Central memory CD4-positive, alpha-beta T cell (primary cell): ENCODE results near the gene RBMS1.
A peak's percentile ranks its signal among the peaks of the same experiment; 100 is the strongest.
"Not testable (repeated sequence)": the region's sequence is repeated elsewhere in the genome, so short reads cannot be mapped to it uniquely, and the experiment has no call there.

Experiments
- DNase-seq: peaks from one replicate; pipeline ENCODE4 v3.0.0; 2022

RBMS1 gene

DNA sequence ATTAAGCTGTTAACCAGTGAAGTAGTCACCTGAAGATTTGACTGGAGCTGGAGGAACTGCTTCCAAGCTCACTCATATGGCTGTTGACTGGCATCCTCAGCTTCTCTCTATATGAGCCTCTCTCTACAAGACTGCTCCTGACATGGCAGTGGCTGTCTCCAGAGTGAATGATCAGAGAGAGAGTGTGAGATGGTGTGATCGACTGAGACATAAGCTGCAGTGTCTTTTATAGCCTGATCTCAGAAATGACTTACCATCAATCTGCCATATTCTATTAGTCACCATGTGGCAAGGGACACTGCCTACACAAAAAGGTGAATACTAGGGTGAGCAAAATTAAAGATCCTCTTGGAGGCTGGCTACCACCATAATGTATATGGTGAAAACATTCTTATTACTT lies 7.8 kb upstream of the RBMS1 start:
- no peak for DNase-seq

DNA sequence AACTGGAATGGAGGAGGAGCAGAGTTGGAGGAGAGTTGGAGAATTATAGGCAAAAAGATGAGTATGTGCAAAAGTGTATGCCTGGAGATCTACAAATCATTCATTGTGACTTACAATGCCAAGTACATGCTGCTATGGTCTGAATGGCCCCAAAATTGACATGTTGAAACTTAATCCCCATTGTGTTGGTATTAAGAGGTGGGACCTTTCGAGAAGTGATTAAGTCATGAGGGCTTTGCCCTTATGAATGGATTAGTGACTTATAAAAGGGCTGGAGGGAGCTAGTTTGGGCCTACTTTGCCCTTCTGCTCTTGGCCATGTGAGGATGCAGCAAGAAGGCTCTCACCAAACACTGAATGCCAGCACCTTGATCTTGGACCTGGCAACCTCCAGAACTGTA lies 6.3 kb upstream of the RBMS1 start:
- no peak for DNase-seq

DNA sequence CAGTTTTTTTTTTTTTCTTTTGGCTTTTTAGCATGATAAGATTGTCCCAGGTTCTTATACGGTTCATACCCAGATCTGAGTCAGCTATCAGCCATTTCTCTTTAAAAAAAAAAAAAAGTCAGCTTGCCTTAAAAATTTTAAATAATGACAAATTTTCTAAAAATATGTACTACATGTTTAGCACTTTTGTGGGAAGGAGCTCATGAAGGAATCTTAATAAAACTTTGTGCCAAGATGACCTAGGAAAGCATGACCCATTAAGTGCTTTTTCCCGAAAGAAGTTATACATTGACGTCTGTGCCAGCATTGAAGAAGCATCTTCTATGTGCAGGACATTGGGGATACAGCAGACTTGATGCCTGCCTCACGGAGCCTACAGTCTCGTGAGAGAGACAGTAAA lies 4.5 kb upstream of the RBMS1 start:
- no peak for DNase-seq

DNA sequence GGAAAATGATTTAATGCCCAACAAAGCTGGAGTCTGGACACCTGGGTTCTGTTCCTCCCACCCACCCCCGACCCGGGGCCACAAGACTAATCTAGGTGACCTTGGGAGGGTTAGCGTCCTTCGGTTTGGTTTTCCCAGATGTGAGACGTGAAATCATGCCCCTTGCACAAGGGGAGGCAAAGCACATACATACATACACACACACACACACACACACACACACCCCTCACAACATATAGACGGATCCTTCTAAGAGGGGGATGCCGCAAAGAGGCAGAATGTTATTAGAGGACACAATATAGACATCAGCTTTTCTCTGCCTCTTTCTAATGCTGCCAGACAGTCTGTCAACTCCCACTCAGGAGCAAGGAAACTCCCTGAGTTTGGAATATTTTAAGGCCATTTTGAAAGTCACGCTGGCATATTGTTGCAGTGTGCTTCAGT lies 616 bp upstream of the RBMS1 start:
- no peak for DNase-seq

DNA sequence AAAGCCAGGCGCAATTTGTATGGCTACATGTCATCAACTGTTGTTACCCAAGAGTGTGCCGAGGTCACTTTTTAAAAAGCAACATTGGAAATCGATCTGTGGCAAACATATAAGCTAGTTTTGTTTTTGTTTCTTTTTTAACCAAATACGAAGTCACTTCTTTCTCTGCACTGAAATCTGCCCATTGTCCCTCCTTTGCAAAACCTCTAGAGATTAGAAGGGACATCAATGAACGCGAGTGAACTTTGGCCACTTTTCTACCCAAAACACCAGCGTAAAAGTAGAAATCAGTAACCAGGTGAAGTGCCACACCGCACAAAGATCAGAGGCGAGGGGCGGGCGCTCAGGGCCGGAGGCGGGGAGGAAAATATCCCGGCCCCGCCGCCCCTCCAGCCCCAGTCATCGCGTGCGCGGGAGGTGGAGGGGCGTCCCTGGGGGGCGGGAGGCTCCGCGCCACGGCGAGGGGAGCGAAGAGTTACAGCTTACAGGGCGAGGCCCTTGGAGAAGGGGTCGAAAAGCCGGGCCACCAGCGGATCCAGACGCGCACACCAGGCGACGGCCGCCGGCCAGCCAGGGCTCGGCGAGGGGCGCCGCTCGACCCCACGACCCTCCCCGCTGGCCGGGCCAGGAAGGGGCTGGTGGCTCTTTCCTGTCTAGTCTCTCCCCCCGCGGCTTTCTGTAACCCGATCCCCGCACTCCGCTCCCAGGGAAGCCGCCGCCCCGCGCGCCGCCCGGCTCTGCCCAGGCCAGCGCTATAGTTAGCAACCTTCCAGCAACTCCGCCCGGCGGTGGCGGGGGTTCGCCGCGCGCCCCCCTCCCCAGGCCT lies 993 bp downstream of the RBMS1 start:
- DNase-seq, result peak; percentile 58

DNA sequence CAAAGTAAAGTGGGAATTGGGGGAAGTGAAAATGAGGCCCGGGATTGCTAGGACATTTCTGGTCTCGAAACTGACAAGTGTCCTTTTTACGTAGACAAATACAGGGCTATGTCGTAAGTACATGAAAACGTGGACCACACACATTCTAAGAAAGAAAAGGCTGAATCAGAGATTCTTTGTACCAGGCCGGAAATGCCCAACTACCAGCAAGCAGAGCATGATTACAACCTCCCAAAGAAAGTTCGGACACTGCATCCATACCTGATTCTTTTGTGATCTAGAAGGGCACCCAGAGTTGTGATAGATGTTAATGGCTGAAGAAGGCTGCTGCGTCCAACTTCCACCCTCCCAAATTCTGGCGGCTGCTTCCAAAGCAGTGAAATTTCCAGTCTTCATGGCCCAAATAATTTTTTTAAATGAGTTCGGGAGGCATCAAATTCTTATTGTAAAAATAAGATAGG lies 1.7 kb downstream of the RBMS1 start:
- no peak for DNase-seq

DNA sequence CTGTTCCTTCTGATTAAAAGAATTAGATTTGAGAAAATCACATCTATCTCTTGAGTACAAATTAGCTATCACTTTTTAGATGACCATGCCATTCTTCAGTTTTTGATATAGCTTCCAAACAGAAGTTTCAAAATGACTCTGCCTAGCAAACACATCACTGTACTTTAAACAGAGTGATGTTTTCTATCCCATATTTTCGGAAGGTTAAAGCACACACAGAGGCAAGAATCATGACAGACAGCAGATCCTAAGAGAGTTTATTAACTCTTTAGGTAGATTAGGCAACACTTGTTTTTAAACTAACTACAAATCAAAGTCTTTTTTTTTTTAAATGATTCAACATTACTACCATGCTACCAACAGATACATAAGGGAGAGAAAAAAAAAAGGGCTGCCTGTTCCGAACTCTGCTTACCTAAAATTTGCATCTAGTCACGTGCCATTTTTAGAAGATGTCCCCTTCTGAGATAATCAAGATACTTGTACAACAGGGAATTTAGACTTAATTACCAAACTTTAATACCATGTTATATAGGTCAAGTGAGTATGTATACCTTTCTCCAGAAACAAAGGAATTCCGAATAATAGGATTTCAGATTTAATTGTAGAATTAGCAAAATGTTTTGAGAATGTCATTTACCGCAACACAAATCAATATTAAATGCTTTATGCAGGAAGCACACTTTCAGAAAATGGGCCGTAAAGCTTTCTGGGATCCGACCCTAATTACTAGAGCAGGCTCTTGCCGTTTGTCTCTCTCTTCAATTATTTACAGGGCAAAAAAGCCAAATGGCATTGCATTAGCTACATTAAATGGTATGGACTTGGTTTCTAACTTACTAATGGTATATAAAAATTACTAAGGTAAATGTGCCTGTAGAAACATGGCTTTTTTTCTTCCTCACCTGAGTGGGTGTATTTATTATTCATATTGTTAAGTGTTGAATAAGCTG lies 2.6 kb downstream of the RBMS1 start:
- DNase-seq, result no peak

DNA sequence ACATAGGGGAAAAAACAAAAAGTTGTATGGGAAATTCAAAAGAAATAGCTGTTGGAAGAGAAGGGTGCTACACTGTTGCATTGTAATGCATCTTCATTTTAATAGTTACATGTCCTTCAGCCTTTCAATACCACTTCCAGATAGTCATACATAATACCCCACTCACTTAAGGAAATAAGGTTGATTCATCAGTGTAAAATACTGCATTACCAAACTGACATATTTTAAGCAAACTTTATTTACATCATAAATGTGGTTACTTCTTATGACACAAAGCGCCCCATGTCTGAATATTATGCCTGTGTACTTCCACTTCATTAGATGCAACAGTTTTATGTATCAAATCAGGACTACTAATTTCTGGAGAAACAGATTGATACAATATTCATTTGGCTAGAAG lies 4.5 kb downstream of the RBMS1 start:
- no peak for DNase-seq

DNA sequence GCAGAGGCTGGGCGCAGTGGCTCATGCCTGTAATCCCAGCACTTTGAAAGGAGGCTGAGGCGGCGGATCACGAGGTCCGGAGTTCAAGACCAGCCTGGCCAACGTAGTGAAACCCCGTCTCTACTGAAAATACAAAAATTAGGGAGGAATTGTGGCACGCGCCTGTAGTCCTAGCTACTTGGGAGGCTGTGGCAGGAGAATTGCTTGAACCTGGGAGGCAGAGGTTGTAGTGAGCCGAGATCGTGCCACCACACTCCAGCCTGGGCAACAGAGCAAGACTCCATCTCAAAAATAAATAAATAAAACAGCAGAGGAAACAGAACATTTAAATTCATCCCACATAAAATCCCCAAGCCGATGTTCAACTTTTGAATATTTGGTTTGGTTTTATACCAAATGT lies 5.3 kb downstream of the RBMS1 start:
- not testable (repeated sequence) for DNase-seq

DNA sequence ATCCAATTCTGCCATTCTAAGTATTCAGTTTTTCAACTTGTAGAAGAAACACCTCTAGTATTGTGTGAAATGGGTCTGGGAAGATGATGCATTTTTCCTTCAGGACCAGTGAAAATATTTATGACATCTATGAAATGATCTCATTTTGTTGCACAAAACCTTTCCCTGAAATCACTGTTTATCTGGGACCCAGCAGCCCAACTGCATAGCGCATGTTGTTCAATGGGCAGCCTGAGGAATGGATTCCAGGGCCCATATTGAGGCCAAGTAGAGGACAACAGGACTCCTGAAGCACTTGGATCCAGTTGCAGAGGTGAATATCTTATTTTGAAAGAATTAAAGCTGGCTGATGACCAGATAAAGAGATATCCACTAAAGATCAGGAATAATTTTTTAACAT lies 7.3 kb downstream of the RBMS1 start:
- DNase-seq, result no peak

DNA sequence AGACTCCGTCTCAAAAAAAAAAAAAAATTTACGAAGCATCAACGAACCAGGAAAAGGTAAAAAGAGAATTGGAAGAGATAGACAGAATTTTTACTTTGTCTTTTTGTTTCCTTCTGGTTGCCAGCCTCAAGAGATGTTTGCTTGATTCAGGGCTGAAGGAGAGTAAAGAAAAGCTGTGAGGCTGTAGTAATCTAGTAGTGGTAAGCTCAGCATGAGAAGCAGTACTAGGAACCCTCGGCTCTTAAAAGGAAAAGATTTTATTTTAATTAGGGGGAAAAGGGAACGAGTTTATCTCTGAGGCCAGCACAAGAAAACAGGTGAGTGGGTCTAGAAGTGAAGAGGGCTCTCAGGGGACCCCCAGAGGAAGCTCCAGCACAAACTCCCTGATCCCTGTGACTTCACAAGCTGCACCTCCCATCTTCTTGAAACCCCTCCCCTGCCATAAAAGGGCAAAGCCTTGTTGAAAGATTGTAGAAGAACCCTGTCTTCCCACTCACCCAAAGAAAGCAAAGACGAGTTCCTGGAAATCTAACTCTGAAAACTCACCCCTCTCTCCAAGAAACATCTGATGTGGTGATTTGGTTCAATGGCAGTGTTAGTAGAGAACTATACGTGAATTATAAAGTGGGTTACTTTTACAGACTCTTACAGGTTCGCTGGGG lies 8.6 kb downstream of the RBMS1 start:
- DNase-seq, result peak; percentile 21

DNA sequence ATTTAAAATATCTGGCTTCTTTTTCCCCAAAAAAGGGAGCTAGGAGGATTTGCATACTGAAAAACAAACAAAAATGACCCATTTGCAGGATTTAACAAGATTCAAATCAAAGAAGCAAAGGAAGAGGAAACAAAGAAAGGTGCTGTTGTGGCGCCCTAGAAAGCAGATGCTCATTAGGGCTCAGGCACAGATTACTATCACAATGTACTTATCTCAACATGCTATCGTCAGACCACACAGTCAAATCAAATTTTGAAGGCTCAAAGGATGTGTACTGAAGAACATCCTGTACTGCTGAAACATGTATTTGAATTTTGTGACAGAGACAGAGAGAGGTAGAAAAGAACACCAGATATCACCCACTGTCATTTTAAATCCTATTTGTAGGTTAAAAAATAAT lies 10.9 kb downstream of the RBMS1 start:
- peak; percentile 75 for DNase-seq

DNA sequence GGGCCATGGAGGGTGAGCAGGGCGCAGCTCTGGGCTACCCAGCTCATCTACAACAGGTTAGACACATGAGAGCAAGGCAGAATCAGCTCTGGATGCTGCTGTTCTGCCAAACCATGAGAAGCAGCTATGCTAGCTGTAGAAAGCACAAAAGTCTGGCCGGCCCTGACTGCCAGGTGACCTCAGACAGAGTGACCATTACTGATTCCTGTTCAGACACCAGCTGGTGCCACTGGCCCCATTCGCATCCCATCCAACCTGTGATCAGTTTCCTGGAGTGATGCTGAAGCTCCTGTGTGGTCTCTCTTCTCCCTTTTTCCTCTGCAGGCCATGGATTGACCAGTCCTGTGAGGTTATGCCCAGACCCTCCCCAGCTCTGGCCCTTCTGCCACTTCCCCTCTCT lies 14.3 kb downstream of the RBMS1 start:
- DNase-seq, result no peak

DNA sequence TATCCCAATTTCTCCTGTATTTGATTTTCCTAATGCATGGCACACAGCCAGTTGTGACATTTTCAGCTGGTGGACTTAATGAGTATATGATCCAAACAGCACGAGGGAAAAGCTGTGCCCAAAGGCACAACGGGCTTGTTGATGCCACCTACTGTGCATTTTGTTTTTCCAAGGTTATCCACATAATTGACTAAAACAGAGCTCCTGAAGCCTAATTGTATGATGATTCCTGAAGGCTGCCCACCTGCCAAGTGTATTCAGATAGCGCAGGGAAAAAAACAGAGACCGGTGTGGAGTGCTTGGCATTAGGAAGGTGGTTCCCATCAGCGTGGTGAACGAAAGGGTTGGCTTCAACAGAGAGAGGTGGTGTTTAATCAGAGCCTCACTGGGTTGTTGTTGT lies 14.9 kb downstream of the RBMS1 start:
- DNase-seq, result no peak

DNA sequence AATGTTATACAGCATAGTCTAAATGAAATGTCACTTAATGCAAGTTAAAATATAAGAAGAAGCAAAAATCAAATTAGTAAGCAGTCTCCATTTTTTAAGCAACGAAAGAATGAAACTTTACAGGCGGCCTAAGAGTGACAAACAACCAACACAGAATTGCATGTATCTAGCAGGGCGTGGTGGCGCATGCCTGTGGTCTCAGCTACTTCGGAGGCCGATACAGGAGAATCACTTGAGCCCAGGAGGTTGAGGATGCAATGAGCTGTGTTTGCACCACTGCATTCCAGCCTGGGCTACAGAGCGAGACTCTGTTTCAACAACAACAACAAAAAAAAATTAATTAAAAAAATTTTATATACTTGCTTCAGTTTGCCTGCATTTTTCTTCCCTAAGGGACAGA lies 16.6 kb downstream of the RBMS1 start:
- no peak for DNase-seq

DNA sequence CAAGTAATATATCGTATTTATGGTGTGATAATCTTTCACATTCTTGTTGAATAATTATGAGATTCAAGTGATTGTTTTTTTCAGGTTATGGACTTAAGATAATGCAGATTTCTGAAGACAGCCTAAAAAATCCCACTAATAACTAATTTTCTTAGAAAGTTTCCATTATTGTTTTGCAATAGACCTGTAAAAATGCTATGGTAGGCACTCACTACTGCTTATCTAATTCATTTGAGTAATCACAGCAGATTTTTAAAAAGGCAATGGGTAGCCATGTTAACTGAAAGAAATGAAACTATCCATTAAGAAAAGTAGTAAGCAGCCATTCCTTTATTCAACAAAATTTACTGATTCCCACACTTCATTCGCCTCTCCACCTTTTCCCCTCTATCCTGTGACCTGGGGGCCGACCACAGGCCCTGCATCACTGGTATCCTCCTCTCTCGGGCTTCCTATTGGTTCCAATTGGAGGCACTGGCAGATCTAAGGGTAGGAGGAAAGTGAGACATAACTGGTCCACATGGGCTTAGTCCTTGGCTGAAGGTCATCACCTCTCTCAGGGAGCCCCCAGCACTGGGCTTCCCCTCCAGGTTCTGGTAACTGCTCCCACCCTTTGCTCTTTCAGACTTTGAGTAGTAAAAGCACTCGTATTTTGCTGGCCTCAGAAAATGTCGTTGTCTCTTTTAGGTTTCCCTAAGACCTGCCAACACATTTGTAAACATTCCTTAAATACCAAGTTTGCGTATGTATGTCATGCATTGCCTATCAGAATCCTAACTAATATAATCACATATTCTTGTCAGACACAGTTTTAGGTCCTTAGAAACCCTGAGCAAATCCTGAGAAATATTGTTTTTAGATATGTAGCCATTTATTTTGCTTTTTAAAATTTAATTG lies 18.5 kb downstream of the RBMS1 start:
- DNase-seq, result no peak

DNA sequence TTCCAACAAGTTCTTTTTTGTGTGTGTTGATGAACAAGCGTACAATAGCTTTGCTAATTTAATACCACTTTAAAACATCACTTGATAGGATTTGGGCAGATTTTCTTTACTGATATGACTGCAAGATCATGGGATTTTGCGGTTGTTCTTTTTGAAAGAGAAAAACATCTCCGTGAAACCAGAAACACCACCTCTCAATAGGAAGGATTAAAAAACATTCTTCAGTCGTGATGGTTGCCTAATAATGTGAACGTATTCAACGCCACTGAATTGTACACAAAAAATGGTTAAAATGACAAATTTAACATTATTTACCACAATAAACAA lies 19.3 kb downstream of the RBMS1 start:
- DNase-seq, result peak; percentile 53

DNA sequence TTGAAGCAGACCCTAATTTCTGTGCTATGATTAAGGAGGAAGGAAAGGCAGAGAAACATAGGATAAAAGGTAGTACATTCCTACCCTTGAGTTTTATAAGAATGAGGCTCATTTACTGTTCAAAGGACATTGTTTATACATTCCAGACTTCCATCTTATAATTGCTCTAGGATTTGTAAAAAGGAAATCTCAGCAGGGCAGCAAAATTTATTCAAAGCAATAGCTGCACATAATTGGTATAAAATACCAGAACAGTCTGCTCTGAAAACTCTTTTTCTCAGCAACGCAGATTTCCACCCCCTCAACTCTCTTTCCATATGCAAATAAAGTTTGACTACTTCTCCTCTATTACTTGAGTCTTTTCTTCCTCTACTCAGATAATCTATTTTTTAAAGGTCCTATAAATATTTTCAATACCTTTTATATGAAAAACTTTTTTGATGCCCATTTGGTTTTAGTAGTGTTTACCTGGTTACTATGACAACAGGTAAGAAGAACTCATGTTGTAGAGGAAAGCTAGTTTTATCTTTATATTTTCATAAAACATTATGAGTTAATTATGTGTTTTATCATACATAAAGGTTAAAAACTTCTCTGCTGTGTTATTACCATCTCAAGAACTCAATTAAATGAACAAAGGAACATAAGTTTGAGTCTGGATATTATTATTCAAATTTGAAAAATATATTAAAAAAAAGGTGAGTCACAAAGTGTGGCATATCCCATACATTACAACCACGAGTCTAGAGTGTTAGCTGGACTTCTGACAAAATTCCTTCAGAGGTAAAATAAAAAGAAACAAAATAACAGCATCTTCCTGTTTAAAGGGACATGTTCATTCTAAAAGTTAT lies 19.9 kb downstream of the RBMS1 start:
- DNase-seq, result peak; percentile 29

DNA sequence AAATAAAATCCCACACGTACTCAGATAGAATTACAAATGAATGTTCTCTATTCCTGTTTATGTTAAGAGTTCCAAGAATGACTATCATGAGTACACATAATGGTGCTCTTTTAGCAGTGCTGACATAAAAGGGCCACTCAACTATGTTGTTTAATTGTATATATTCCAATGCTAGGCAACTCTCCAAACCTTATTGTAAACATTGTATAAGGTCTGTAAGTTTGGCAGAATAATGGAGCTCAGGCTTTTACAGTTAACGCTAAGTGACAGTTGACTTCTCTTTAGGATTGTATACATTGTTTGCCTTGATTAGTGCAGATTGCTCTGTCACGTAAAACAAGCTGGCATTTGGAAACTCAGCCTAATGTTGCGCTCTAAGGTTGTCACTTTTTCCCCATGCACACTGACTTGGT lies 20.8 kb downstream of the RBMS1 start:
- no peak for DNase-seq

DNA sequence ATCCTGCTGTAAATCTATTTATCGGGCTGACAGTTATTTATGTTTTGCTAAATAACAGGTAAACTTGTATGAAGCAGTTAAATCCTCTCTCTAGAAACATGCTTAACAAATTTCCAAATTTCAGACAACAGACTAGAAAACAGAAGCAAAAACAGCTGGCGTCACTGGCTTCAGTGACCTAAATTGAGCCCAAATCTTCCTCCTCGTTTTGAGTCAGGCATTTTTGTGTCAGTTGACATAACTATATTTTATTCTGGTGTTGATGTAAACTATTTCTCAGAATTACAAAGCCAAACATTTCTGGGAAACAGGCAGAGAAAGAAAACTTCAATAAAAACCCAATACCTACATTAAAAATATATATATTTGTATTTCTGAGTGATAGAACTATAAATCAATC lies 21.7 kb downstream of the RBMS1 start:
- DNase-seq, result peak; percentile 20

DNA sequence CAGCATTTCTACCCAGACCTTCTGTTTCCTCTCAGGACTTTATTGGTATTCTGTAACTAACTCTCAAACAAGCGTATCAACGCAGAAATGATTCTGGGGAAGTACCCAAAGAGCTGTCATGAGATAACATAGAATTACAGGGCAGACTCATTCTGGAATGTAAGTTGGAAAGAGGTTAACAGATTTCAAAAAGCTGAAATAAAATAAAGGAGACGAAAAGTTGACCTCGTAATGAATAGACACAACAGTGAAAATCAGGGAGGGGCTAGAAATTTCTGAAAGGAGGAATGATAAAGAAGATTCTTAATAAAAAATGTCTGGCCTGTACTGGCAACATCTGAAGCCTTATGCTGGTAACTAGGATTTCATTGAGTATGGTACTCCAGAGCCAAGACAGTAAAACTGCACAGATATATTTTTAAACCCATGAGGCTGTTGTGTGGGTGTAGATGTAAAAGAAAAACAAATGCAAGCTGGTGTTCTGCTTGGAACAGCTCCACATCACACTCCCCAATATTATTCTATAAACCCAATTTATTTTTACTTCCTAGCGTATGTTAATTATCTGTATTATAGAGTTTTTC lies 23.9 kb downstream of the RBMS1 start:
- no peak for DNase-seq
